Upper lobe of left lung (tissue), 6 donors: ENCODE data around the gene GJB4. TPM values are rescaled to one million over a fixed set of nuclear protein-coding genes. Genes with fewer than 3 reads are reported as not detected.

Source experiments
- ATAC-seq, 2 donors: fragments of 200-7000 bp; cut with Tn5 transposase; one replicate each; pipeline ENCODE4 v1.9.1; 2022; ENCODE audit warnings: mild to moderate bottlenecking in 2 of 2, moderate library complexity in 2 of 2; ENCODE audit not compliant: low FRiP score in 2 of 2
- DNase-seq, 2 donors: peaks; one replicate each; pipeline ENCODE4 v3.0.0-alpha.2; 2019 to 2020
- H3K27ac ChIP-seq, 4 donors: fragments of 200-600 bp; sonication (generic); one replicate each; pipeline ENCODE4 v1.5.1; 2016 to 2019
- H3K27me3 ChIP-seq, 4 donors: fragments of 200-600 bp; sonication (generic); one replicate each; pipeline ENCODE4 v1.5.1; 2017 to 2019
- H3K36me3 ChIP-seq, 4 donors: fragments of 200-600 bp; sonication (generic); one replicate each; pipeline ENCODE4 v1.5.1; 2016 to 2019
- H3K4me1 ChIP-seq, 4 donors: fragments of 200-600 bp; sonication (generic); one replicate each; pipeline ENCODE4 v1.5.1; 2018 to 2019
- H3K4me3 ChIP-seq, 4 donors: fragments of 200-600 bp; sonication (generic); one replicate each; pipeline ENCODE4 v1.5.1; 2017 to 2019; ENCODE audit warnings: mild to moderate bottlenecking in 2 of 4, moderate library complexity in 1 of 4
- H3K9me3 ChIP-seq, 4 donors: fragments of 200-600 bp; sonication (generic); one replicate each; pipeline ENCODE4 v1.5.1; 2018 to 2019
- CTCF ChIP-seq, 6 experiments: fragments of 450-650 bp in 4 of 6; fragments of 200-600 bp in 2 of 6; sonication (generic) in 2 of 6; IDR thresholded peaks; one replicate each; pipeline ENCODE4 v1.5.1; 2016 to 2019; ENCODE audit warnings: antibody characterized with exemption in 6 of 6
- EP300 ChIP-seq, 4 donors: sonication (generic); formaldehyde crosslinking; IDR thresholded peaks; one replicate each; pipeline ENCODE4 v1.5.1; 2017; ENCODE audit warnings: antibody characterized with exemption in 4 of 4, control low read depth in 2 of 4
- POLR2A ChIP-seq, 4 donors: fragments of 450-650 bp; IDR thresholded peaks; one replicate each; pipeline ENCODE4 v1.5.1; 2016 to 2017; ENCODE audit warnings: antibody characterized with exemption in 4 of 4, mild to moderate bottlenecking in 2 of 4
- POLR2AphosphoS5 ChIP-seq, 2 donors: sonication (generic); formaldehyde crosslinking; IDR thresholded peaks; one replicate each; pipeline ENCODE4 v1.5.1; 2017; ENCODE audit warnings: antibody characterized with exemption in 2 of 2
- WGBS, 2 donors: methylation state at CpG; one replicate each; pipeline ENCODE4 v1.1.5; 2017 to 2018; 5-methylcytosine and 5-hydroxymethylcytosine counted together
- total RNA-seq, 6 donors: library from RNA; depleted of rRNA in 4 of 6; stranded (reverse); fragments of >200 nt in 4 of 6; gene quantifications; one replicate each; pipeline versions ENCODE4 v1.1.0 to v1.2.1, GENCODE V29; 2016 to 2021
- donor health status: DM: no; HTN: no; CAD: no; lungs with moderate emphysema.
- donor health status: DM: no; HTN: yes; CAD: no; lungs with severe emphysema.

Gene GJB4
- total RNA-seq, 6 donors from 2014 or later = not detected

- peak in 1 of 2 donors; percentile 59 for DNase-seq
Measured at GRCh38 chr1:34761776-34762307, 2.3 kb downstream of the GJB4 start.

DNA sequence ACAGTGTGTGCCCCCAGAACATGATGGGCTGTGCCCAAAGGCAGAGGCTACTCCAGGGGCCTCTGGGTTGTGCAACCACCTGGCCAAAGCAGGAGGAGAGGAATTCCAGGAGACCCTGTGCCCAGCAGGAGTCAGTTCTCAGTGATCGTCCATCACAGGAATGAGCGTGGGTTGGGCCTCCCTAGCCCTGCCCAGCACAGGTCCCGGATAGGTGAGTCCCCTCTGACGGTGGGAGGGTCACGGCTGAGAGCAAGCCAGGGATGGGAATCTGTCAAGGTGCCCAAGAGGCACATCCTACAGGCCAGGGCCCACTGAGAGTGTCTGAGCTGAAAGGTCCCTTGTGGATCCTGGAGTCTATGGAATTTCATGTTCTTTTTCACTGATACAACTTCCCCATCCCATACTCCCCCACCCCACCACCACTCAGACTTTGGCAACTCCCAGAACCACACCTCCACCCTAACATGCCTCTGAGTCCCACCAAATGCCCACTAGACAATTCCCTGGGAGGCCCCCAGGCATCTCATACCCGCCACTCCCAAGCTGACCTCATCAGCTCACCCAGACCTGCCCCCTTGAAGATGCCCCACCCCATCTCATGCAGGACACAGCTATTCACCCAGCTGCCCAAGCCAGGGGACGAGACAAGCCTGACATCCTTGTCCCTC, 3.1 kb downstream of the GJB4 start:
- no peak overlapping the region for H3K4me3 ChIP-seq

More at GRCh38 chr1:34761776-34762307, 2.3 kb downstream of the GJB4 start:
- Histone ChIP-seq H3K4me3 (no peak overlapping the region), H3K9me3 (no peaks in the 10 kb centered on the region), H3K4me1 (no peaks in the 10 kb centered on the region), H3K27ac (no peak overlapping the region), H3K27me3 (no peaks in the 10 kb centered on the region), H3K36me3 (no peaks in the 10 kb centered on the region)
- no peak for ATAC-seq
- TF ChIP-seq CTCF (IDR thresholded peaks at IDR 0.05) (no peak), POLR2AphosphoS5 (IDR thresholded peaks at IDR 0.05) (no peak), POLR2A (IDR thresholded peaks at IDR 0.05) (no peak), EP300 (IDR thresholded peaks at IDR 0.05) (no peak)
- WGBS, 2 donors = 65 to 90% methylated on average over 2 to 13 of the region's 13 CpGs

GRCh38 chr1:34763142-34763781, 3.7 kb downstream of the GJB4 start:
- Histone ChIP-seq H3K4me3 (no peak overlapping the region), H3K4me1 (no peaks in the 10 kb centered on the region), H3K27ac (no peak overlapping the region), H3K9me3 (no peaks in the 10 kb centered on the region), H3K36me3 (no peaks in the 10 kb centered on the region), H3K27me3 (no peaks in the 10 kb centered on the region)
- no peak for ATAC-seq
- DNase-seq = no peak
- no peak for TF ChIP-seq CTCF (IDR thresholded peaks at IDR 0.05)
- WGBS, 2 donors = 47 to 49% methylated on average over 8 of the region's 8 CpGs

More for the DNA sequence above, 3.1 kb downstream of the GJB4 start:
- H3K4me1 ChIP-seq = no peaks in the 10 kb centered on the region
- H3K9me3 ChIP-seq = no peaks in the 10 kb centered on the region
- H3K27me3 ChIP-seq = no peaks in the 10 kb centered on the region
- DNase-seq (no peak), ATAC-seq (no peak)
- 54 to 58% methylated on average over 3 to 7 of the region's 7 CpGs for WGBS, 2 donors
- no peak for TF ChIP-seq CTCF (IDR thresholded peaks at IDR 0.05)
- TF ChIP-seq POLR2A (IDR thresholded peaks at IDR 0.05) = no peak
- no peak for TF ChIP-seq POLR2AphosphoS5 (IDR thresholded peaks at IDR 0.05)
- TF ChIP-seq EP300 (IDR thresholded peaks at IDR 0.05) = no peak
- no peaks in the 10 kb centered on the region for H3K36me3 ChIP-seq
- no peak overlapping the region for H3K27ac ChIP-seq

DNA sequence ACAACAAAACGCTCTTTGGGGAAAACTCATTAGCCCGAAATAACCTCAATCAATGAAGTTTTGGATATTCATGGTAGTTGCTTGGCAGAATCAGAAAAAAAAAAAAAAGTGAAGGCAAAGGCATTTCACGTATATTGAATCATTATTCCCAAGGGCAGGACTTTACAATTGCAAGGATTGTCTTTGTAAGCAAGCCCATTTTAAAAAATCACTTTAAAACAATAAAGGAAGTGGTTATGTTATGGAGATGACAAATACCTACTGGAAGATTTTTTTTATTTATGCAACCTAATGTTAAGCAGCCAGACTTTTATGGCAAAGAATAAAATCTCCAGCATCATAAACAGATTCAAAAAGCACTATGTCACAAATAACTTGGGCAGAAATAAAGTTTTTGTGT, 9.3 kb downstream of the GJB4 start:
- 84 to 85% methylated on average over 3 of the region's 3 CpGs for WGBS, 2 donors
- no peak for TF ChIP-seq EP300 (IDR thresholded peaks at IDR 0.05)
- no peak for TF ChIP-seq POLR2AphosphoS5 (IDR thresholded peaks at IDR 0.05)
- TF ChIP-seq POLR2A (IDR thresholded peaks at IDR 0.05) = no peak
- TF ChIP-seq CTCF (IDR thresholded peaks at IDR 0.05) = no peak
- no peak overlapping the region for H3K4me3 ChIP-seq

More for the DNA sequence above, 9.3 kb downstream of the GJB4 start:
- DNase-seq (no peak), ATAC-seq (no peak)
- H3K27me3 ChIP-seq = no peaks in the 10 kb centered on the region
- H3K36me3 ChIP-seq = no peaks in the 10 kb centered on the region
- no peaks in the 10 kb centered on the region for H3K4me1 ChIP-seq
- H3K9me3 ChIP-seq = no peaks in the 10 kb centered on the region
- H3K27ac ChIP-seq = no peak overlapping the region
